Non-pigmented ciliary epithelial cell (primary cell): ENCODE measurements around the gene HRH3.

Experiments
- DNase-seq: peaks from one replicate; pipeline ENCODE4 v3.0.0-alpha.2; 2010; ENCODE audit warnings: low read depth

Gene HRH3

DNA sequence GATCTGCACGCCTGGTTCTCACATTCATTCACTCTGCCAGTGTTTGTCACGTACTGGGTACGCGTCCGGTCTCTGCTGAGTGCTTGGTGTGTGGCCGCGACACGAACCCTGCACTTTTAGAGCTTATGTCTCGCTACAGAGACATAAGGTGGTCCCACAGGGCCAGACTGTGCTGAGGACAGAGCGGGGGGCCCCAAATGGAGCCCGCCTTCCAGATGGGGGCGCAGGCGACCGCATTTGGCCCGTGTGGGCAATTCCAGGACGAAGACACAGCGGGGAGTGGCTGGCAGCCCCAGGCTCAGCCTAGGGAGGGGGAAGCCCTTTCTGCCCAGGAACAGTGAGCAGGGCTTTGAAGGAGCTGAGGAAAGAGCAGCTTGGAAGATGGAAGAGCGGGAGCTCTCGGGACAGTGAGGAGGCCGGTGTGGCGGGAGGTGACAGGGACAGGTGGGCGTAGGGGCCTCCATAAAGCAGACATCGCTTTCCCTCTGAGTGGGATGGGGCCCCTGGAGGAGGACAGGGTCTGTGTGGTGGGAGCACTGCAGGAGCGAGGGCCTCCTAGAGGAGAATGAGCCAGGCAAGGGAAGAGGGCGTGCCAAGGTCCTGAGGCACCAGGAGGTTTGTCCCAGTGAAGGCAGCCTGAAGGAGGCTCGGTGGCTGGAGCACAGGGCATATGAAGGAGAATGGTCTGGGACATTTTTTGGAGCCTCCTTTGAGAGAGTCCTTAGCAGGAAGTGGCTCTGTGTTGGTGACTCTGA lies 45.0 kb downstream of the HRH3 start:
- no peak for DNase-seq

DNA sequence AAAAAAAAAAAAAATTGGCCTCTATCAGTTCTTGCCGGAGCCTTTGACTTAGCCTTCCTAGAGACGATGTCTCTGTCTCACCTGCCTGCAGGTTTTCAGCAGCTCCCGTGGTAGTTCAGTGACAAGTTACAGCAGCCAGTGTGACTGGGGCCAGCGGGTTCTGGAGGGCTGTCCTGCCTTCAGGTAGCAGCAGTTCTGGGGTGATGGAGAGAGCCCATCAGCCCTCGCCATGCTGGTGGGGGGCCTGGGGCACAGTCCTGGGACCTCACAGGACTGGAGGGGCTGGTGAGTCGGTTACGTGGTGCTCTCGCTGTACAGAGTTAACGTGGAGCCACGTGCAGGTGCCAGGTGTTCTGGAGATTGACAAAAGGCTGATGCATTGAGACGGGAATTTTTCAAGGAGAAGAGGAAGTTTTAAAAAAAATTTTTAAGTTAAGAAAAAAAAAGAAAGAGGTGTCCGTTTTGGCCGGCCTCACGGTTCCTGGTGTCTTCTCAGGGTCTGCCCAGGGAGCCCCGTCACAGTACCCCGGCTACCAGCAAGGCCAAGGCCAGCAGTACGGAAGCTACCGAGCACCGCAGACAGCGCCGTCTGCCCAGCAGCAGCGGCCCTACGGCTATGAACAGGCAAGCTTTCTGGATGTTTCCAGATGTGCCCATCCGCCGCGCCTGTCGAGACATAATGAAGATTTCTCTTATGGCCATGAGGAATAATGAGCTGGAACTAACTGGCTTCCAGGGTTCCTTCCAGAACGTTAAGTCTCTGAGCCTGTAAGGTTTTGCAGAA lies 45.9 kb downstream of the HRH3 start:
- DNase-seq = no peak

DNA sequence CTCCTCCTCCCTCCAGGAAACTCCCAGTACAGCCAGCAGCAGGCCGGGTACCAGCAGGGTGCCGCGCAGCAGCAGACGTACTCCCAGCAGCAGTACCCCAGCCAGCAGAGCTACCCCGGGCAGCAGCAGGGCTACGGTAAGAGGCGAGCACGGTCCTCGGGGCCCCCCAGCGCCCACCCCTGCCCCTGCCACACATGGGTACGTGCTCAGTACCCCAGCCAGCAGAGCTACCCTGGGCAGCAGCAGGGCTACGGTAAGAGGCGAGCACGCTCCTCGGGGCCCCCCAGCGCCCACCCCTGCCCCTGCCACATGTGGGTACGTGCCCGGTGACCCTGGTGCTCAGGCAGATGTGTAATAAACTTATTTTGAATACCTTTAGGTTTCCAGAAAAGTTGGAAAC lies 47.4 kb downstream of the HRH3 start:
- no peak for DNase-seq

DNA sequence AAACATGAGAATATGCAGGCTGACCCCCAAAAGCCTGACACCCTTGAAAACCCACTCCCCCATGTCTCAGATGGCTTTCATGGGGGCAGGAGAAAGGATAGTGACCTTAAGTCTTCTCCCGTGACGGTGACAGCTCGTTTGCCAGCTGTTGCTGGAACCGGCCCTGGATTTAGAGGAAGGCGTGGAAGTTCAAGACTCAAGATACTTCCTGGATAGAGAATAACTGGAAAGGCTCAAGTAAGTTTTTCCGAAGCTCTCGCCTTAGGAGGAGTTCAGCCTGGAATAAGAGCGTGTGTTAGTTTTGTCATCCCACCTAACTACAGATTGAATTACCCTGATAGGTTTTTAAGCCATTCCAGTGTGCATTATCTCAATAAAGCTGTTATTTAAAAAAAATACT lies 48.8 kb downstream of the HRH3 start:
- DNase-seq = no peak

DNA sequence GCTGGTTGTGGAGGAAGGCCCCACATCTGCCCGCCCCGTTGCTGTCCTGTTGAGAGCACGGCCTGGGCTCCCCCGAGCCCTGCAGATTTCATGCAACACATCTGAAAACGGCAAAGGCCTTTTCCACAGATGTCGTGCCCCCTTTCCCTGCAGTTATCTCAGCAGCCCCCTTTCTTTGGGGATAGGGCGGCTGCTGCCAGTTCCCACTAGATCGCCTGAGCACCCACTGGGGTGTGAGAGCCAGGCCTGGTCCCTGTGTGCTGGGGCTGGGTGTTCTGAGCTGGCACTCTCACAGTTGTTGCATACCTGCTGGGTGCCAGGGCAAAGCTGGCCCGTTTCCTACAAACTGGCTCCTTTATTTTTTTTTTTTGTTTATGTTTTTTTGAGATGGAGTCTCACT lies 49.5 kb downstream of the HRH3 start:
- DNase-seq = no peak

DNA sequence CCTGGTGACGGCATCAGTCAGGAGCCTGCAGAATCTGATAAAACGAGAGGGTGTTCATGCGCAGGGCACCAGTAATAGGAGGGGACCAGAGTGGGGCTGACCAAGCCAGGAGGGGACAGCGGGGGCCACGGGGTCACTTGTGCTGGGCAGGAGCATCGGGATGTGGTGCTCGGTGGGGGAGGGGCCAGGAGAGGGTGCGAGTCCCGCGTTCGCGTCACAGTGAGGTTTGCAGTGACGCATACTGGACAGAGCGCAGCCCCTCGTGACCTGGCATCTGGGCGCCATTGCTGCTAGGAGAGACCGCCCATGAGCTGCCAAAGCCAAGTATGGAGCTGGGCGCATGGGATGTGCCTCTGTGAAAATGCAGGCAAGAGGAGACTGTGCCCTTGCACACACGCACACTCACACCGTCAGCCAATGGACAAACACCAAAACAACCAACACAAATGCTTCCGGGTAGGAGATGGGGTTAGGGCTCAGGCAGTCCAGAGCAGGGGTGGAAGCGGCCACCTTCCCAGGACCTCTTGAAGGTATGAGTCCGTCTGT lies 51.1 kb downstream of the HRH3 start:
- no peak for DNase-seq

DNA sequence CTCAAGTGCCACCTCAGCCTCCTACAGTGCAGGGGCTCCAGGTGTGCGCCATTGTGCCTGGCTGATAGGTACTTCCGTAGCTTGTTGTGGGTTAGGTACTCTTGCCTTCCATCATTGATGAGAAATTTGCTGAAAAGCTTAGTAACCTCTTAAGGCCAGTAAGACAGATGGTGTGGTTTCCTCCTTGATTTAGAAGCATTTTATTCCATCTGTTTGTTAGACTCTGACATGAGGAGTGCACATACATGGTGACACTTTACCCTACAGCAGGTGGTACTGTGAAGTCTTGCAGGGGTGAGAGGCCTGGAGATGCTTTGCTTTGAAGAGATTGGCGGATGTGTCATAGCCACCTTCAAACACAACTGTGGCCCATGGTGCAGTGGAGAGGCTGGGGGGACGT lies 52.0 kb downstream of the HRH3 start:
- DNase-seq = no peak

DNA sequence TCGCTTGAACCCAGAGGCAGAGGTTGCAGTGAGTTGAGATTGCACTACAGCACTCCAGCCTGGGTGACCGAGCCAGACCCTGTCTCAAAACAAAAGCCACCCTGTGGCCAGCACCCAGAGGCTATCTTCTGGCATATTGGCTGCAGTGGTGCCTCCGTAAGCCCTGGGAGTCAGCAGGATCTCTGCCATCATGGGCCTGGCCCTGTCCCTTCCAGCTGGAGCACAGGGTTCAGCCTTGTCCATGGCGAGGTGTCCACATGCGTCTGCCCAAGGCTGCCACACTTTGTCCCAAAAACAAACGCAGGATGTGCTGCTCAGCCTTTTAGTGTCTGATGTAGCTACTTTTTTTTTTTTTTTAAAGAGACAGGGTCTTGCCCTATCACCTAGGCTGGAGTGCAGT lies 52.6 kb downstream of the HRH3 start:
- no peak for DNase-seq

DNA sequence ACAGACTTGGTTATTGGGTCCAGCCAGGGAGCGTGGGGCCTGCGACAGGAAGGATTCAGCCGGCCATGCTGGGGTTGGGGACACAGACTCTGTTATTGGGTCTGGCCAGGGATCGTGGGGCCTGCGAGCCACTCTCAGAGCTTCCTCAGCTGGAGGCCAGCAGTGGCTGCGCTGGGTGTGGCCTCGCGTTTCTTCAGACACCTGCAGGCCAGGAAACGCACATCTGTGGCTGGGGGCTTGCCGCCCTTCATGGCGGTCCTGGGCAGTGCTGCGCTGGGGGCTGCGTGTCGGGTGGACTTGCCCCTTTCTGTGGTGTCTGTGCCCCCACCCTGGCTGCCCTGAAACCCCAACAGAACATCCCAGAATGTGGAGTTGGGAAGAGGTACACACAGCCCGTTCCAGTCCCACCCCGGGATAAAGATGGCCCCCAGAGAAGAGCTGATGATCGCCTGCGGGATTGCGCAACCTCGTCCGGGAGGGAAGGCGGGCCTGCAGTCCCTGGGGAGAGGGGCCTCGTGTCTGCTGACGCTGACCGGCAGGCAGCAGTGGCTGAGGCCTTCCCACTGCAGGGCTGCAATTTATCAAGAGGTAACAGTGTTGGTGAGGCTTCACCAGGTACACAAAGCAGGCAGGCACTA lies 54.2 kb downstream of the HRH3 start:
- no peak for DNase-seq
